Smooth muscle cell (in vitro differentiated cells): ENCODE data around the gene DNM2. TPM values are rescaled to one million over a fixed set of nuclear protein-coding genes. Genes with fewer than 3 reads are reported as not detected.

Experiments
- DNase-seq: peaks from one replicate; lab custom pipeline; 2025; ENCODE audit not compliant: unreplicated experiment; lab: John Stamatoyannopoulos, UW
- H2AFZ ChIP-seq: fragments of 200-600 bp; sonication (generic); 2 replicates; pipeline ENCODE4 v1.6.0; 2016; ENCODE audit warnings: antibody characterized with exemption, low read depth, mild to moderate bottlenecking
- H3F3A ChIP-seq: fragments of 200-600 bp; sonication (generic); 2 replicates; pipeline ENCODE4 v1.6.0; 2017; ENCODE audit warnings: antibody characterized with exemption, low read depth
- H3K27ac ChIP-seq: fragments of 200-600 bp; sonication (generic); 2 replicates; pipeline ENCODE4 v1.5.1; 2016; ENCODE audit warnings: low read depth, mild to moderate bottlenecking
- H3K27me3 ChIP-seq: fragments of 200-600 bp; sonication (generic); 2 replicates; pipeline ENCODE4 v1.6.1; 2016; ENCODE audit warnings: low read depth, mild to moderate bottlenecking
- H3K36me3 ChIP-seq: fragments of 200-600 bp; sonication (generic); 2 replicates; pipeline ENCODE4 v1.5.1; 2016; ENCODE audit warnings: low read depth
- H3K4me1 ChIP-seq: fragments of 200-600 bp; sonication (generic); 2 replicates; pipeline ENCODE4 v1.5.1; 2016; ENCODE audit warnings: low read depth
- H3K4me2 ChIP-seq: fragments of 200-600 bp; sonication (generic); 2 replicates; pipeline ENCODE4 v1.6.0; 2016; ENCODE audit warnings: mild to moderate bottlenecking
- H3K4me3 ChIP-seq: fragments of 200-600 bp; sonication (generic); 2 replicates; pipeline ENCODE4 v1.5.1; 2016; ENCODE audit warnings: mild to moderate bottlenecking
- H3K79me2 ChIP-seq: fragments of 200-600 bp; sonication (generic); 2 replicates; pipeline ENCODE4 v1.6.0; 2016; ENCODE audit warnings: low read depth, mild to moderate bottlenecking
- H3K9ac ChIP-seq: fragments of 200-600 bp; sonication (generic); 2 replicates; pipeline ENCODE4 v1.6.0; 2016; ENCODE audit warnings: low read depth
- H3K9me3 ChIP-seq: fragments of 200-600 bp; sonication (generic); replicated peaks from 2 replicates; pipeline ENCODE4 v1.5.1; 2016; ENCODE audit warnings: low read depth
- H4K20me1 ChIP-seq: fragments of 200-600 bp; sonication (generic); 2 replicates; pipeline ENCODE4 v1.6.0; 2016; ENCODE audit warnings: low read depth
- CTCF ChIP-seq: fragments of 200-600 bp; sonication (generic); IDR thresholded peaks from 2 replicates; pipeline ENCODE4 v1.5.1; 2017; ENCODE audit warnings: borderline replicate concordance, mild to moderate bottlenecking, antibody characterized with exemption; ENCODE audit not compliant: insufficient read depth, poor library complexity, severe bottlenecking
- WGBS: methylation state at CpG from one replicate; pipeline ENCODE4 v1.1.7; 2016; ENCODE audit warnings: low lambda C conversion rate; 5-methylcytosine and 5-hydroxymethylcytosine counted together
- polyA plus RNA-seq: library from polyadenylated mRNA; unstranded; fragments of >200 nt; fragmentation: Nextera tagmentation; extraction: Ambion mirVana; gene quantifications from 2 replicates; pipeline ENCODE4 v1.2.1, GENCODE V29; 2016
- total RNA-seq: library from RNA; depleted of rRNA; stranded (reverse); fragments of >200 nt; gene quantifications from 2 replicates; pipeline ENCODE4 v1.2.3, GENCODE V29; 2014

DNM2 gene
- total and polyA plus RNA-seq, 2 experiments from 2014 or later: 65.1 to 93.2 TPM

GRCh38 chr19:10776900-10777650, 59.2 kb downstream of the DNM2 start:
- WGBS: 97% methylated on average over 14 of the region's 14 CpGs
- Histone ChIP-seq H3K36me3 (no peaks in the 10 kb centered on the region), H3K4me2 (no peak overlapping the region), H3K9me3 (no peaks in the 10 kb centered on the region), H3K4me1 (no peaks in the 10 kb centered on the region), H3K9ac (no peak overlapping the region), H3K4me3 (no peak overlapping the region), H2AFZ (no peak overlapping the region), H3F3A (no peaks in the 10 kb centered on the region), H4K20me1 (peaks cover 10% of the 10 kb centered on the region), H3K79me2 (no peaks in the 10 kb centered on the region), H3K27ac (no peak overlapping the region), H3K27me3 (no peaks in the 10 kb centered on the region)
- no peak for TF ChIP-seq CTCF
- no peak for DNase-seq

DNA sequence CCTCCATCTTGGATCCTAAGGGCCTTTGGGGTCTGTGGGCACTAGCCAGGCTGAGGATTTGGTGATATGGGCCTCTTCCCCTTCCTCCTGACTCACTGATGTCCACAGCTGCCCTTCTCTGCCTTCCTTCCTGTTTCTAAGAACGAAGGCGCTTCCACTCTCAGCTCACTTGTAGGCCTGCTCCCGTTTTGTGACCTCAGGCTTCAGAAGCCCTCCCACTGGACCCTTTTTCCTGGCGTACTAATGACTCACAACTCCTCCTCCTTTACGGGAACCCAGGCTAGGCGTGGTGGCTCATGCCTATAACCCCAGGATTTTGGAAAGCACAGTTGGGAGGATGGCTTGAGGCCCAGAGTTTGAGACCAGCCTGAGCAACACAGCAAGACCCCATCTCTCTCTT, 62.5 kb downstream of the DNM2 start:
- Histone ChIP-seq H3K9me3 (no peaks in the 10 kb centered on the region), H3F3A (no peaks in the 10 kb centered on the region), H3K4me1 (no peaks in the 10 kb centered on the region), H3K9ac (no peak overlapping the region), H3K4me2 (no peak overlapping the region), H3K4me3 (no peak overlapping the region), H3K27ac (peak overlapping the region; percentile 35), H3K36me3 (no peaks in the 10 kb centered on the region), H4K20me1 (peaks cover 6% of the 10 kb centered on the region), H2AFZ (no peak overlapping the region), H3K27me3 (no peaks in the 10 kb centered on the region), H3K79me2 (no peaks in the 10 kb centered on the region)
- no peak for DNase-seq
- TF ChIP-seq CTCF: no peak
- WGBS: 77% methylated on average over 6 of the region's 6 CpGs

DNA sequence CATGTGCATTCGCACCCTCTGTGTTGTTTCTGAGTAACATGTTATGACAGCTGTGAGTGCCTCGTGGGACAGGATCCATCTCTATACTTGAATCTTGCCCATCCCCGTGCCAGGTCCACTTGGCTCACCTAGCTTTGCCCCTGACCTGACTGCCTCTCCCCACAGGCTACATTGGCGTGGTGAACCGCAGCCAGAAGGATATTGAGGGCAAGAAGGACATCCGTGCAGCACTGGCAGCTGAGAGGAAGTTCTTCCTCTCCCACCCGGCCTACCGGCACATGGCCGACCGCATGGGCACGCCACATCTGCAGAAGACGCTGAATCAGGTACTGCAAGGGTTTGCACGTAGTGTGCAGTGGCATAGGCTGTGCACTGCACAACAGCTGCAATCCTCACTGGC, 64.9 kb downstream of the DNM2 start:
- Histone ChIP-seq H3K27ac (no peak overlapping the region), H3F3A (no peaks in the 10 kb centered on the region), H3K4me2 (no peak overlapping the region), H2AFZ (no peak overlapping the region), H3K27me3 (no peaks in the 10 kb centered on the region), H3K36me3 (peaks cover 9% of the 10 kb centered on the region), H3K9ac (no peak overlapping the region), H3K79me2 (no peaks in the 10 kb centered on the region), H4K20me1 (no peaks in the 10 kb centered on the region), H3K9me3 (no peaks in the 10 kb centered on the region), H3K4me1 (no peaks in the 10 kb centered on the region), H3K4me3 (no peak overlapping the region)
- WGBS: 98% methylated on average over 13 of the region's 13 CpGs
- no peak for DNase-seq
- TF ChIP-seq CTCF: no peak

DNA sequence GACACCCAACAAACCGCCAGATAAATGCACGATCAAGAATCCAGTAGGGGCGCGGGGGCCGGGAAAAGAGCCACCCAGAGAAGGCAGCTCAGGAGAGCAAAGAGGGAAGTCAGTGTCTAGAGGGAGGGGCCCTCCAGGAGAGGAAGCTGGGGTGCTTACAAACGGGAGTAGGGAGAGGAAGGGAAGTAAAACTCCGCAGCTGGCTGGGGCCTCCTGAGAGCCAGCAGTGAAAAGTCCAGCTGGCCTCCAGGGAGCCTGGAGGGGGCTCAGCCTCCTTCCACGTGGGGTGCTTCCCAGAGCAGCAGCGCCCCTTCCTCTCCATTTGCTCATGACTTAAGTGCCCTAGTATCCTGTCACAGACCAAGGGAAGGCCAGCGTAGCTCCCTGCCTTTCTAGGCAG, 66.4 kb downstream of the DNM2 start:
- no peak for TF ChIP-seq CTCF
- no peaks in the 10 kb centered on the region for H4K20me1 ChIP-seq
- no peaks in the 10 kb centered on the region for H3K27me3 ChIP-seq
- H3K27ac ChIP-seq: no peak overlapping the region
- no peaks in the 10 kb centered on the region for H3K9me3 ChIP-seq
- H2AFZ ChIP-seq: no peak overlapping the region
- H3F3A ChIP-seq: no peaks in the 10 kb centered on the region
- no peak overlapping the region for H3K4me2 ChIP-seq
- WGBS: 97% methylated on average over 10 of the region's 10 CpGs
- no peaks in the 10 kb centered on the region for H3K79me2 ChIP-seq
- H3K4me1 ChIP-seq: no peaks in the 10 kb centered on the region
- no peak for DNase-seq
- H3K4me3 ChIP-seq: no peak overlapping the region
- peaks cover 14% of the 10 kb centered on the region for H3K36me3 ChIP-seq
- no peak overlapping the region for H3K9ac ChIP-seq
